CD14-positive monocyte (primary cell): ENCODE results near the gene KLHDC8A. TPM values are rescaled to one million over a fixed set of nuclear protein-coding genes. Genes with fewer than 3 reads are reported as not detected.

Experiments
- DNase-seq, 3 donors: peaks; one replicate each; pipeline ENCODE4 v3.0.0-alpha.2; 2011 to 2022
- H2AFZ ChIP-seq: 2 replicates; pipeline ENCODE4 v1.6.0; 2012; ENCODE audit warnings: mild to moderate bottlenecking, low read depth, low read length, inconsistent platforms; ENCODE audit not compliant: insufficient read depth, poor library complexity, severe bottlenecking
- H3K27ac ChIP-seq, 2 donors: 1 replicate in 1 of 2; 2 replicates in 1 of 2; pipeline ENCODE4 v1.5.1; 2012 to 2013; ENCODE audit warnings: low read length in 2 of 2, control low read depth in 1 of 2, inconsistent platforms in 1 of 2, low read depth in 1 of 2, mild to moderate bottlenecking in 1 of 2
- H3K27me3 ChIP-seq, 2 donors: one replicate each; pipeline versions ENCODE4 v1.6.0 to v1.6.1; 2011 to 2013; ENCODE audit warnings: low read length in 2 of 2; ENCODE audit not compliant: control insufficient read depth in 2 of 2, insufficient read depth in 2 of 2
- H3K36me3 ChIP-seq, 2 donors: replicated peaks in 1 of 2; 1 replicate in 1 of 2; 2 replicates in 1 of 2; pipeline versions ENCODE4 v1.5.1 to v1.6.1; 2012 to 2013; ENCODE audit warnings: low read length in 2 of 2, control low read depth in 1 of 2, inconsistent platforms in 1 of 2, mild to moderate bottlenecking in 1 of 2; ENCODE audit not compliant: insufficient read depth in 2 of 2, control insufficient read depth in 1 of 2
- H3K4me1 ChIP-seq, 2 donors: 1 replicate in 1 of 2; 2 replicates in 1 of 2; pipeline versions ENCODE4 v1.5.1 to v1.6.1; 2012 to 2013; ENCODE audit warnings: low read length in 2 of 2, control low read depth in 1 of 2, inconsistent platforms in 1 of 2, mild to moderate bottlenecking in 1 of 2, moderate library complexity in 1 of 2; ENCODE audit not compliant: insufficient read depth in 2 of 2, control insufficient read depth in 1 of 2
- H3K4me2 ChIP-seq: replicated peaks from 2 replicates; pipeline ENCODE3; 2012; ENCODE audit warnings: low read length, moderate library complexity, mild to moderate bottlenecking; ENCODE audit not compliant: poor library complexity, severe bottlenecking; ENCODE audit errors: extremely low read depth
- H3K4me3 ChIP-seq, 3 experiments: fragments of 200-600 bp in 1 of 3; sonication (generic) in 1 of 3; replicated peaks in 1 of 3; 1 replicate in 2 of 3; 2 replicates in 1 of 3; pipeline ENCODE4 v1.5.1; 2011 to 2013; ENCODE audit warnings: low read length in 3 of 3, mild to moderate bottlenecking in 3 of 3, control low read depth in 2 of 3, low read depth in 2 of 3, inconsistent platforms in 1 of 3, moderate library complexity in 1 of 3
- H3K79me2 ChIP-seq: 2 replicates; pipeline ENCODE4 v1.6.0; 2012; ENCODE audit warnings: mild to moderate bottlenecking, control low read depth, inconsistent platforms, low read length, moderate library complexity; ENCODE audit not compliant: insufficient read depth
- H3K9ac ChIP-seq: 2 replicates; pipeline ENCODE4 v1.6.0; 2017; ENCODE audit warnings: low read length, mild to moderate bottlenecking; ENCODE audit not compliant: insufficient read depth, poor library complexity, severe bottlenecking
- H3K9me3 ChIP-seq, 2 donors: replicated peaks in 1 of 2; 1 replicate in 1 of 2; 2 replicates in 1 of 2; pipeline versions ENCODE4 v1.5.1 to v1.6.1; 2012 to 2013; ENCODE audit warnings: low read length in 2 of 2, control low read depth in 1 of 2; ENCODE audit not compliant: control insufficient read depth in 1 of 2, insufficient read depth in 1 of 2
- H4K20me1 ChIP-seq: 2 replicates; pipeline ENCODE4 v1.6.0; 2012; ENCODE audit warnings: mild to moderate bottlenecking, low read length, control low read depth, moderate library complexity; ENCODE audit not compliant: insufficient read depth
- H3K27ac Mint-ChIP-seq, 7 donors: one replicate each; pipeline ENCODE4 v1.8.0; 2020; ENCODE audit warnings: mild to moderate bottlenecking in 7 of 7, mixed read lengths in 7 of 7, moderate library complexity in 6 of 7, inconsistent platforms in 2 of 7
- H3K27me3 Mint-ChIP-seq, 3 donors: one replicate each; pipeline ENCODE4 v1.8.0; 2021 to 2022; ENCODE audit warnings: low read depth in 3 of 3, mild to moderate bottlenecking in 3 of 3, mixed read lengths in 3 of 3, moderate library complexity in 3 of 3, inconsistent platforms in 1 of 3
- H3K36me3 Mint-ChIP-seq, 2 donors: one replicate each; pipeline ENCODE4 v1.8.0; 2020; ENCODE audit warnings: mixed read lengths in 2 of 2, inconsistent platforms in 1 of 2, mild to moderate bottlenecking in 1 of 2
- H3K4me1 Mint-ChIP-seq: one replicate; pipeline ENCODE4 v1.8.0; 2020; ENCODE audit warnings: mild to moderate bottlenecking, mixed read lengths
- H3K4me3 Mint-ChIP-seq, 2 donors: one replicate each; pipeline ENCODE4 v1.8.0; 2020; ENCODE audit warnings: mild to moderate bottlenecking in 2 of 2, mixed read lengths in 2 of 2, moderate library complexity in 1 of 2
- H3K9me3 Mint-ChIP-seq, 7 donors: one replicate each; pipeline ENCODE4 v1.8.0; 2020 to 2022; ENCODE audit warnings: mixed read lengths in 7 of 7, mild to moderate bottlenecking in 6 of 7, moderate library complexity in 6 of 7, inconsistent platforms in 2 of 7
- CTCF ChIP-seq: fragments of 200-600 bp; IDR thresholded peaks from one replicate; pipeline ENCODE4 v1.8.0; 2022; ENCODE audit warnings: antibody characterized with exemption, mild to moderate bottlenecking
- WGBS: methylation state at CpG from one replicate; pipeline ENCODE4 v1.1.5; 2013; ENCODE audit warnings: missing lambda C conversion rate; ENCODE audit not compliant: insufficient coverage; 5-methylcytosine and 5-hydroxymethylcytosine counted together
- intact Hi-C, 2 donors: fragments of 100-400 bp; cut with micrococcal nuclease; formaldehyde crosslinking; loops; one replicate each; pipeline versions ENCODE4 v1.15.0 to v1.15.1; 2023
- polyA plus RNA-seq, 3 donors: library from polyadenylated mRNA; depleted of rRNA in 1 of 3; unstranded in 2 of 3; stranded (reverse) in 1 of 3; fragments of 300-500 nt in 2 of 3; fragments of >200 nt in 1 of 3; fragmentation: Illumina TruSeq in 2 of 3; gene quantifications; 1 replicate in 2 of 3; 2 replicates in 1 of 3; pipeline ENCODE4 v1.2.3, GENCODE V29; 2012 to 2021

Gene KLHDC8A
- polyA plus RNA-seq, 3 donors, result not detected

GRCh38 chr1:205335692-205336091 is 21.0 kb downstream of the KLHDC8A start:
- DNase-seq, result peak; percentile 69 to 77 (median 74)
- no peaks in the 10 kb centered on the region for H3K4me1 ChIP-seq
- no peaks in the 10 kb centered on the region for H4K20me1 ChIP-seq
- H3K27me3 ChIP-seq, result no peaks in the 10 kb centered on the region
- no peak overlapping the region for H3K4me3 Mint-ChIP-seq
- no peak overlapping the region for H3K27ac ChIP-seq
- H3K79me2 ChIP-seq, result no peaks in the 10 kb centered on the region
- H3K4me3 ChIP-seq, result no peak overlapping the region
- H3K27me3 Mint-ChIP-seq, result peaks cover 7 to 22% (median 10%) of the 10 kb centered on the region in 3 donors
- no peak overlapping the region for H3K4me2 ChIP-seq
- H3K36me3 Mint-ChIP-seq, result no peaks in the 10 kb centered on the region
- H3K9ac ChIP-seq, result no peak overlapping the region
- H3K4me1 Mint-ChIP-seq, result no peaks in the 10 kb centered on the region
- no peaks in the 10 kb centered on the region for H3K36me3 ChIP-seq
- H3K27ac Mint-ChIP-seq, result no peak overlapping the region
- intact Hi-C loops, result loop anchor here in 1 of 2 donors (10.0 kb wide), 1 partner anchor 189 kb away; no protein-coding TSS in a partner anchor
- peak; percentile 99 for TF ChIP-seq CTCF
- H3K9me3 ChIP-seq, result no peaks in the 10 kb centered on the region
- H3K9me3 Mint-ChIP-seq, result no peaks in the 10 kb centered on the region
- WGBS, result no CpG with 5 or more reads among the region's 4 CpGs
- no peak overlapping the region for H2AFZ ChIP-seq

GRCh38 chr1:205332015-205332791 is 24.5 kb downstream of the KLHDC8A start:
- Histone ChIP-seq H3K27me3 (peaks cover 0 to under 1% of the 10 kb centered on the region in 2 donors), H3K4me2 (no peak overlapping the region), H3K27ac (no peak overlapping the region), H3K79me2 (no peaks in the 10 kb centered on the region), H3K9me3 (no peaks in the 10 kb centered on the region), H3K4me1 (no peaks in the 10 kb centered on the region), H3K9ac (no peak overlapping the region), H4K20me1 (no peaks in the 10 kb centered on the region), H3K36me3 (no peaks in the 10 kb centered on the region), H2AFZ (no peak overlapping the region), H3K4me3 (no peak overlapping the region)
- TF ChIP-seq CTCF, result no peak
- no peak overlapping the region for H3K27ac Mint-ChIP-seq
- H3K4me1 Mint-ChIP-seq, result no peaks in the 10 kb centered on the region
- no peaks in the 10 kb centered on the region for H3K9me3 Mint-ChIP-seq
- H3K36me3 Mint-ChIP-seq, result no peaks in the 10 kb centered on the region
- intact Hi-C loops, result loop anchor here in 1 of 2 donors (10.0 kb wide), 1 partner anchor 193 kb away; no protein-coding TSS in a partner anchor
- H3K4me3 Mint-ChIP-seq, result no peak overlapping the region
- peaks cover 7 to 13% (median 10%) of the 10 kb centered on the region in 3 donors for H3K27me3 Mint-ChIP-seq
- WGBS, result 100% methylated on average over 1 of the region's 11 CpGs
- no peak for DNase-seq
